GM21723 (cell line): ENCODE data around the gene TRAPPC13.
"Not testable (repeated sequence)": the region's sequence is repeated elsewhere in the genome, so short reads cannot be mapped to it uniquely, and the experiment has no call there.

Experiments used
- ATAC-seq: cut with Tn5 transposase; IDR thresholded peaks from one replicate; pipeline ENCODE4 v1.9.1; 2021; ENCODE audit warnings: mild to moderate bottlenecking, moderate library complexity; ENCODE audit not compliant: unreplicated experiment

TRAPPC13 gene

GRCh38 chr5:65624571-65625555 lies at the start of gene TRAPPC13, which contains the start of gene SHLD3:
Gene TRAPPC13, plus strand, starts transcription at chr5:65625027. Its CDS starts 34 bp downstream, at chr5:65625061.
Gene SHLD3, plus strand, starts transcription at chr5:65625027. Its CDS starts 4,561 bp downstream, at chr5:65629588.
- ATAC-seq: peak; percentile 78

- no peak for ATAC-seq
Observed at GRCh38 chr5:65577141-65577540, 47.7 kb upstream of the TRAPPC13 start.

- no peak for ATAC-seq
Observed at GRCh38 chr5:65588694-65589093, 36.1 kb upstream of the TRAPPC13 start.

- ATAC-seq: not testable (repeated sequence)
Observed at GRCh38 chr5:65601761-65602160, 23.1 kb upstream of the TRAPPC13 start.

- ATAC-seq: no peak
Observed at GRCh38 chr5:65611524-65611923, 13.3 kb upstream of the TRAPPC13 start.

- ATAC-seq: no peak
Observed at GRCh38 chr5:65612298-65612907, 12.4 kb upstream of the TRAPPC13 start.

- no peak for ATAC-seq
Observed at GRCh38 chr5:65620021-65620420, 4.8 kb upstream of the TRAPPC13 start.

- ATAC-seq: not testable (repeated sequence)
Observed at GRCh38 chr5:65621961-65622360, 2.9 kb upstream of the TRAPPC13 start.

- ATAC-seq: no peak
Observed at GRCh38 chr5:65623482-65623881, 1.3 kb upstream of the TRAPPC13 start.

- ATAC-seq: peak; percentile 95
Observed at GRCh38 chr5:65624025-65624570, 729 bp upstream of the TRAPPC13 start, which contains the start of gene TRIM23. Gene TRIM23, minus strand, starts transcription at chr5:65624333. Its CDS starts 59 bp downstream, at chr5:65624274.

GRCh38 chr5:65625743-65626142 lies 916 bp downstream of the TRAPPC13 start:
- no peak for ATAC-seq

GRCh38 chr5:65630981-65631380 lies 6.2 kb downstream of the TRAPPC13 start:
- no peak for ATAC-seq

GRCh38 chr5:65640240-65640639 lies 15.4 kb downstream of the TRAPPC13 start:
- no peak for ATAC-seq

GRCh38 chr5:65646938-65647337 lies 22.1 kb downstream of the TRAPPC13 start:
- ATAC-seq: no peak

GRCh38 chr5:65647941-65648340 lies 23.1 kb downstream of the TRAPPC13 start:
- no peak for ATAC-seq

GRCh38 chr5:65651144-65651543 lies 26.3 kb downstream of the TRAPPC13 start:
- ATAC-seq: no peak

- ATAC-seq: no peak
Observed at GRCh38 chr5:65654713-65655112, 29.9 kb downstream of the TRAPPC13 start.

GRCh38 chr5:65663804-65664521 lies 39.1 kb downstream of the TRAPPC13 start:
- ATAC-seq: no peak

GRCh38 chr5:65668696-65669095 lies 43.9 kb downstream of the TRAPPC13 start:
- ATAC-seq: no peak

- ATAC-seq: no peak
Observed at GRCh38 chr5:65672796-65673195, 48.0 kb downstream of the TRAPPC13 start.

GRCh38 chr5:65674749-65675148 lies 49.9 kb downstream of the TRAPPC13 start:
- no peak for ATAC-seq
